BE2C (cell line): ENCODE data around the gene GLTP.
A peak's percentile ranks its signal among the peaks of the same experiment; 100 is the strongest.

Experiments
- DNase-seq: peaks from one replicate; pipeline ENCODE4 v3.0.0-alpha.2; 2020
- H3K27me3 ChIP-seq: fragments of 250-450 bp; sonication (Bioruptor Pico); 2 replicates; pipeline ENCODE4 v1.5.1; 2020; ENCODE audit warnings: mild to moderate bottlenecking
- H3K36me3 ChIP-seq: fragments of 250-450 bp; sonication (Bioruptor Pico); 2 replicates; pipeline ENCODE4 v1.5.1; 2020; ENCODE audit warnings: mild to moderate bottlenecking
- H3K4me1 ChIP-seq: fragments of 250-450 bp; sonication (Bioruptor Pico); 2 replicates; pipeline ENCODE4 v1.5.1; 2020
- H3K4me3 ChIP-seq: 2 replicates; pipeline ENCODE4 v1.5.1; 2011; ENCODE audit warnings: low read depth, low read length
- H3K9me3 ChIP-seq: fragments of 250-450 bp; sonication (Bioruptor Pico); 2 replicates; pipeline ENCODE4 v1.5.1; 2020
- CTCF ChIP-seq: IDR thresholded peaks from 2 replicates; pipeline ENCODE4 v1.5.1; 2012; ENCODE audit warnings: mild to moderate bottlenecking, low read depth, low read length

GLTP gene

GRCh38 chr12:109916045-109916444 is 35.7 kb upstream of the GLTP start:
- Histone ChIP-seq H3K27me3 (no peaks in the 10 kb centered on the region), H3K36me3 (peaks cover 51% of the 10 kb centered on the region), H3K4me3 (no peak overlapping the region), H3K4me1 (peaks cover 16% of the 10 kb centered on the region), H3K9me3 (no peaks in the 10 kb centered on the region)
- no peak for TF ChIP-seq CTCF
- DNase-seq: no peak

GRCh38 chr12:109915171-109916040 is 35.1 kb upstream of the GLTP start:
- no peak for TF ChIP-seq CTCF
- Histone ChIP-seq H3K27me3 (no peaks in the 10 kb centered on the region), H3K4me3 (no peak overlapping the region), H3K4me1 (peaks cover 16% of the 10 kb centered on the region), H3K36me3 (peaks cover 57% of the 10 kb centered on the region), H3K9me3 (no peaks in the 10 kb centered on the region)
- DNase-seq: no peak

- Histone ChIP-seq H3K36me3 (peaks cover 65% of the 10 kb centered on the region), H3K4me3 (no peak overlapping the region), H3K4me1 (peaks cover 16% of the 10 kb centered on the region), H3K27me3 (no peaks in the 10 kb centered on the region), H3K9me3 (no peaks in the 10 kb centered on the region)
- TF ChIP-seq CTCF: no peak
- no peak for DNase-seq
These were observed 34.1 kb upstream of the GLTP start for GRCh38 chr12:109914461-109914860.

- Histone ChIP-seq H3K27me3 (no peaks in the 10 kb centered on the region), H3K36me3 (peaks cover 69% of the 10 kb centered on the region), H3K4me1 (peaks cover 11% of the 10 kb centered on the region; the same call in 1 of the 2 replicates), H3K9me3 (no peaks in the 10 kb centered on the region), H3K4me3 (no peak overlapping the region)
- DNase-seq: peak; percentile 60
- TF ChIP-seq CTCF: no peak
These were observed 32.5 kb upstream of the GLTP start for GRCh38 chr12:109912855-109913321.

- Histone ChIP-seq H3K9me3 (no peaks in the 10 kb centered on the region), H3K36me3 (peaks cover 69% of the 10 kb centered on the region), H3K4me1 (peaks cover 11% of the 10 kb centered on the region; the same call in 1 of the 2 replicates), H3K27me3 (no peaks in the 10 kb centered on the region), H3K4me3 (no peak overlapping the region)
- peak; percentile 64 for DNase-seq
- peak; percentile 39; the same call in 1 of the 2 replicates for TF ChIP-seq CTCF
These were observed 30.6 kb upstream of the GLTP start for GRCh38 chr12:109910969-109911348.
